GM10847 (cell line): ENCODE measurements around the gene MYOCOS.

Experiments used
- POLR2A ChIP-seq: IDR thresholded peaks from 2 replicates; pipeline ENCODE4 v1.6.1; 2011; ENCODE audit not compliant: insufficient read length; ENCODE audit errors: extremely low read depth

The MYOCOS gene

DNA sequence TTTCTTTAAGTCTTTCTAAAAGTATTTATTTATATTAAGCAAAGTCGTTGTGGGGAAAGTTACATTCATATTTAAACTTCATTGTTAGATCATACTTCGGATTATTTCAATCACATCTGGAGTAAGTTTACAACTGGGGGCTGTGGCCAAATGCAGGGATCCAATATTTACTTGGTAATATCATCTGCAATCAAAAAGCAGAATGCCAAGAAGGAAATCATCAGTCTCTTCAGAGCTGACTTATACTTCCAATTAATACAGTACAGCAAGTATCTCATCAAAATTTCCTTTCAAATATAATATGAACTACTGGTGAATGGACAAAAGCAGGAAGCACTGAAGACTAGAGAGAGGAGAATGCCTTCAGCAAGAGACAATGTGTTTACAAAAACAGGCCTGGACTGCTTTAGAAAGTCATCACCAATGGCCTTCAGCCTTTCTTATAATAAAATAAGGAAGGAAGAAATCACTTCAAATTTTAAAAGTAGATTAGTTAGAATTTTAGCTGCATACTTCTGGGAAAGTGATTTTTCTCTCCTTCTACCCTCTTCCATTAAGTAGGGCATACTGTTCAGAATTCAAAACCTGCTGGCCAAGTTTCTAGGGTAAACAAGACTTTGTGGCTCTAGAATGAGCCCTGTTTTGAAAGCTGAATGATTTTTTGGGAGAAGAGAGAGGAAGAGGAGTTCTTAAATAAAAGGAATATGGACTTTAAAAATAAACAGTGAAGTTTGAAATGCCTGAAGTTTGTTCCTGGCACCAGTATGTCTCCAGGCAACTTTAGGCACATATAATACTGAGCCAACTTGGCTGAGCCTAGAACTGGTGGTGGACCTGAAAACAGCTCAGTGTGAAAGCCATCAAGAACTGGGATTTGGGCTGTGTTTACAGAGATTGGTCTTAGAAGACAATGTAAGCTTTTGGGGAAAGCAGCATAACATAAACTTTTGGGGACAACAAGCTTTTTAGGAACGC lies 52.7 kb downstream of the MYOCOS start:
- no peak for TF ChIP-seq POLR2A
